SU-DHL-6 (cell line): ENCODE data around the gene SYT5.

ENCODE experiments used
- H2AFZ ChIP-seq: fragments of 200-600 bp; sonication (generic); 2 replicates; pipeline ENCODE4 v1.6.1; 2014; ENCODE audit warnings: low read depth, mild to moderate bottlenecking, moderate library complexity, mixed read lengths, antibody characterized with exemption, low read length; ENCODE audit not compliant: severe bottlenecking
- H3F3A ChIP-seq: fragments of 200-600 bp; shearing (Covaris generic); 2 replicates; pipeline ENCODE4 v1.6.0; 2016; ENCODE audit warnings: antibody characterized with exemption, mild to moderate bottlenecking; ENCODE audit not compliant: insufficient read depth
- H3K27ac ChIP-seq: fragments of 200-600 bp; sonication (generic); 2 replicates; pipeline ENCODE4 v1.5.1; 2016; ENCODE audit warnings: low read depth, mild to moderate bottlenecking, low read length, moderate library complexity, mixed read lengths
- H3K27me3 ChIP-seq: fragments of 200-600 bp; sonication (generic), shearing (Covaris generic); 2 replicates; pipeline ENCODE4 v1.6.0; 2014; ENCODE audit warnings: mild to moderate bottlenecking, low read length
- H3K36me3 ChIP-seq: fragments of 200-600 bp; sonication (generic); 2 replicates; pipeline ENCODE4 v1.6.1; 2014; ENCODE audit warnings: mild to moderate bottlenecking, low read length, mixed read lengths
- H3K4me2 ChIP-seq: fragments of 300-600, 200-600 bp; shearing (Covaris generic), sonication (generic); 2 replicates; pipeline ENCODE4 v1.6.0; 2014; ENCODE audit warnings: low read length, low read depth, mild to moderate bottlenecking; ENCODE audit not compliant: poor library complexity, severe bottlenecking
- H3K4me3 ChIP-seq: fragments of 200-600 bp; sonication (generic); 2 replicates; pipeline ENCODE4 v1.5.1; 2014; ENCODE audit warnings: antibody characterized with exemption, low read length, mild to moderate bottlenecking, mixed read lengths; ENCODE audit not compliant: insufficient read depth, poor library complexity, severe bottlenecking
- H3K79me2 ChIP-seq: fragments of 200-600 bp; sonication (generic); 2 replicates; pipeline ENCODE4 v1.6.1; 2014; ENCODE audit warnings: mild to moderate bottlenecking, low read length, moderate library complexity; ENCODE audit not compliant: insufficient read depth
- H3K9ac ChIP-seq: fragments of 200-600 bp; sonication (generic); 2 replicates; pipeline ENCODE4 v1.7.0; 2014; ENCODE audit warnings: mild to moderate bottlenecking, low read length
- H3K9me2 ChIP-seq: fragments of 200-600 bp; sonication (generic); replicated peaks from 2 replicates; pipeline ENCODE4 v1.6.1; 2014; ENCODE audit warnings: low read length; ENCODE audit not compliant: insufficient read depth
- H3K9me3 ChIP-seq: fragments of 200-600 bp; sonication (generic); 2 replicates; pipeline ENCODE4 v1.6.1; 2014; ENCODE audit warnings: low read length, mixed read lengths; ENCODE audit not compliant: insufficient read depth
- H4K20me1 ChIP-seq: fragments of 200-600 bp; sonication (generic); 2 replicates; pipeline ENCODE4 v1.6.1; 2014; ENCODE audit warnings: low read depth, mild to moderate bottlenecking, antibody characterized with exemption, low read length, moderate library complexity, mixed read lengths
- CTCF ChIP-seq: fragments of 200-600 bp; sonication (generic); IDR thresholded peaks from one replicate; pipeline ENCODE4 v1.5.1; 2017; ENCODE audit warnings: antibody characterized with exemption, mild to moderate bottlenecking, low read length, moderate library complexity; ENCODE audit not compliant: insufficient read depth, poor library complexity, severe bottlenecking
- EZH2phosphoT487 ChIP-seq: fragments of 200-600 bp; sonication (generic), shearing (Covaris generic); conservative IDR thresholded peaks from 2 replicates; pipeline ENCODE4 v1.6.1; 2018; ENCODE audit warnings: mild to moderate bottlenecking, antibody characterized with exemption, low read length, moderate library complexity, mixed read lengths

SYT5 gene

GRCh38 chr19:55169136-55169535 is 11.0 kb downstream of the SYT5 start:
- no peaks in the 10 kb centered on the region for H3K27me3 ChIP-seq
- H4K20me1 ChIP-seq = no peaks in the 10 kb centered on the region
- no peak overlapping the region for H3K27ac ChIP-seq
- H3K79me2 ChIP-seq = no peaks in the 10 kb centered on the region
- no peak overlapping the region for H3K9ac ChIP-seq
- no peak overlapping the region for H3K4me3 ChIP-seq
- no peaks in the 10 kb centered on the region for H3K9me3 ChIP-seq
- no peaks in the 10 kb centered on the region for H3F3A ChIP-seq
- H2AFZ ChIP-seq = no peak overlapping the region
- H3K4me2 ChIP-seq = no peak overlapping the region
- TF ChIP-seq EZH2phosphoT487 (no peak), CTCF (no peak)
- H3K9me2 ChIP-seq = no peaks in the 10 kb centered on the region
- no peaks in the 10 kb centered on the region for H3K36me3 ChIP-seq

GRCh38 chr19:55166530-55167268 is 13.4 kb downstream of the SYT5 start, which contains the start of gene DNAAF3:
DNAAF3 (minus strand) TSS chr19:55166613; CDS start chr19:55166413, 200 bp downstream.
- TF ChIP-seq EZH2phosphoT487 (no peak), CTCF (no peak)
- Histone ChIP-seq H3K9me3 (no peaks in the 10 kb centered on the region), H3K79me2 (no peaks in the 10 kb centered on the region), H4K20me1 (no peaks in the 10 kb centered on the region), H2AFZ (no peak within 1 kb of the TSS), H3K4me3 (no peak within 1 kb of the TSS), H3K9me2 (no peaks in the 10 kb centered on the region), H3K27me3 (no peaks in the 10 kb centered on the region), H3K36me3 (no peaks in the 10 kb centered on the region), H3F3A (0 out of 2 replicates have a peak, but pooled peaks cover 3% of the 10 kb centered on the region), H3K4me2 (no peak within 1 kb of the TSS), H3K27ac (no peak within 1 kb of the TSS), H3K9ac (no peak within 1 kb of the TSS)

- Histone ChIP-seq H4K20me1 (no peaks in the 10 kb centered on the region), H3K9me3 (no peaks in the 10 kb centered on the region), H3K79me2 (no peaks in the 10 kb centered on the region), H3F3A (0 out of 2 replicates have a peak, but pooled peaks cover 3% of the 10 kb centered on the region), H3K9ac (no peak overlapping the region), H3K27me3 (no peaks in the 10 kb centered on the region), H3K4me3 (no peak overlapping the region), H2AFZ (no peak overlapping the region), H3K9me2 (no peaks in the 10 kb centered on the region), H3K36me3 (no peaks in the 10 kb centered on the region), H3K27ac (no peak overlapping the region), H3K4me2 (no peak overlapping the region)
- TF ChIP-seq EZH2phosphoT487 (no peak), CTCF (no peak)
Measured at GRCh38 chr19:55165952-55166529, 14.0 kb downstream of the SYT5 start.
